Prostate gland (tissue), 2 donors: ENCODE data around the gene VWF. TPM values are rescaled to one million over a fixed set of nuclear protein-coding genes. Genes with fewer than 3 reads are reported as not detected.
A peak's percentile ranks its signal among the peaks of the same experiment; 100 is the strongest.

Source experiments
- DNase-seq: peaks from one replicate; pipeline ENCODE4 v3.0.0-alpha.2; 2019; ENCODE audit warnings: low spot score
- H3K27ac ChIP-seq, 2 donors: fragments of 200-600 bp; sonication (generic); 2 replicates each; pipeline ENCODE4 v1.5.1; 2017 to 2019
- H3K27me3 ChIP-seq: fragments of 200-600 bp; sonication (generic); replicated peaks from 2 replicates; pipeline ENCODE4 v1.5.1; 2019; ENCODE audit not compliant: insufficient read depth
- H3K36me3 ChIP-seq, 2 donors: fragments of 200-600 bp; sonication (generic); 1 replicate in 1 of 2; 2 replicates in 1 of 2; pipeline versions ENCODE4 v1.5.1 to v1.8.1; 2017 to 2019
- H3K4me1 ChIP-seq: fragments of 200-600 bp; sonication (generic); replicated peaks from 2 replicates; pipeline ENCODE4 v1.5.1; 2019
- H3K4me3 ChIP-seq, 2 donors: fragments of 200-600 bp; sonication (generic); 2 replicates each; pipeline ENCODE4 v1.5.1; 2017 to 2019
- H3K9me3 ChIP-seq: fragments of 200-600 bp; sonication (generic); 2 replicates; pipeline ENCODE4 v1.5.1; 2017
- CTCF ChIP-seq, 4 experiments: fragments of 200-600 bp in 2 of 4; fragments of 450-650 bp in 2 of 4; sonication (generic) in 2 of 4; IDR thresholded peaks; 1 replicate in 3 of 4; 2 replicates in 1 of 4; pipeline ENCODE4 v1.5.1; 2016 to 2019; ENCODE audit warnings: antibody characterized with exemption in 4 of 4, mild to moderate bottlenecking in 2 of 4, moderate library complexity in 2 of 4
- POLR2A ChIP-seq: fragments of 450-650 bp; IDR thresholded peaks from one replicate; pipeline ENCODE4 v1.6.1; 2016; ENCODE audit warnings: antibody characterized with exemption, mild to moderate bottlenecking
- POLR2AphosphoS5 ChIP-seq: sonication (generic); formaldehyde crosslinking; IDR thresholded peaks from one replicate; pipeline ENCODE4 v1.6.1; 2017; ENCODE audit warnings: antibody characterized with exemption
- WGBS: methylation state at CpG from one replicate; pipeline ENCODE4 v1.1.5; 2018; 5-methylcytosine and 5-hydroxymethylcytosine counted together
- intact Hi-C: fragments of 100-400 bp; cut with DNase I; formaldehyde crosslinking; loops from one replicate; pipeline ENCODE4 v1.14.2; 2022
- total RNA-seq, 2 donors: library from RNA; depleted of rRNA; stranded (reverse); fragments of >200 nt; gene quantifications; one replicate each; pipeline ENCODE4 v1.1.0, GENCODE V29; 2016

The VWF gene
- total RNA-seq, 2 donors from 2014 or later: 55.0 to 193 TPM

- no peak overlapping the region for H3K4me3 ChIP-seq
- whole genome bisulfite sequencing: 80% methylated on average over 4 of the region's 4 CpGs
- no peaks in the 10 kb centered on the region for H3K27me3 ChIP-seq
- H3K27ac ChIP-seq: no peak overlapping the region
- no peaks in the 10 kb centered on the region for H3K4me1 ChIP-seq
- intact Hi-C loops: no loop called here
- DNase-seq: no peak
- no peaks in the 10 kb centered on the region for H3K9me3 ChIP-seq
- TF ChIP-seq POLR2AphosphoS5: no peak
- TF ChIP-seq CTCF (IDR thresholded peaks at IDR 0.05): no peak
- TF ChIP-seq POLR2A: no peak
- H3K36me3 ChIP-seq: no peaks in the 10 kb centered on the region
Observed at GRCh38 chr12:6076346-6076745, 48.1 kb downstream of the VWF start.

- Histone ChIP-seq H3K27me3 (no peaks in the 10 kb centered on the region), H3K4me1 (no peaks in the 10 kb centered on the region), H3K27ac (no peak overlapping the region), H3K9me3 (no peaks in the 10 kb centered on the region), H3K36me3 (no peaks in the 10 kb centered on the region), H3K4me3 (peak overlapping the region in 1 of 2 donors; percentile 1)
- WGBS: 57% methylated on average over 22 of the region's 31 CpGs
- DNase-seq: no peak
- TF ChIP-seq CTCF (IDR thresholded peaks at IDR 0.05) (no peak), POLR2A (no peak), POLR2AphosphoS5 (no peak)
- intact Hi-C loops: no loop called here
Observed at GRCh38 chr12:6074979-6075585, 49.4 kb downstream of the VWF start.

- DNase-seq: no peak
- H3K4me3 ChIP-seq: no peak overlapping the region
- H3K9me3 ChIP-seq: no peaks in the 10 kb centered on the region
- 55% methylated on average over 4 of the region's 4 CpGs for WGBS
- no peaks in the 10 kb centered on the region for H3K36me3 ChIP-seq
- H3K27me3 ChIP-seq: no peaks in the 10 kb centered on the region
- no peak overlapping the region for H3K27ac ChIP-seq
- intact Hi-C loops: no loop called here
- no peak for TF ChIP-seq POLR2A
- TF ChIP-seq CTCF (IDR thresholded peaks at IDR 0.05): no peak
- TF ChIP-seq POLR2AphosphoS5: no peak
- H3K4me1 ChIP-seq: no peaks in the 10 kb centered on the region
Observed at GRCh38 chr12:6074427-6074826, 50.0 kb downstream of the VWF start.

GRCh38 chr12:6073426-6073825, 51.0 kb downstream of the VWF start:
- no peaks in the 10 kb centered on the region for H3K4me1 ChIP-seq
- intact Hi-C loops: no loop called here
- TF ChIP-seq POLR2AphosphoS5: no peak
- no peak for TF ChIP-seq POLR2A
- no peak for TF ChIP-seq CTCF (IDR thresholded peaks at IDR 0.05)
- H3K4me3 ChIP-seq: no peak overlapping the region
- no peak for DNase-seq
- H3K9me3 ChIP-seq: no peaks in the 10 kb centered on the region
- no peaks in the 10 kb centered on the region for H3K36me3 ChIP-seq
- no peaks in the 10 kb centered on the region for H3K27me3 ChIP-seq
- WGBS: 46% methylated on average over 7 of the region's 7 CpGs
- peak overlapping the region in 1 of 2 donors; percentile 45 for H3K27ac ChIP-seq

GRCh38 chr12:6072302-6072752, 52.1 kb downstream of the VWF start:
- Histone ChIP-seq H3K36me3 (no peaks in the 10 kb centered on the region), H3K27me3 (no peaks in the 10 kb centered on the region), H3K9me3 (no peaks in the 10 kb centered on the region), H3K4me1 (no peaks in the 10 kb centered on the region), H3K4me3 (no peak overlapping the region), H3K27ac (peak overlapping the region; percentile 33 to 45)
- 69% methylated on average over 10 of the region's 10 CpGs for WGBS
- DNase-seq: peak; percentile 58
- no peak for TF ChIP-seq POLR2A
- peak in 1 of 4 experiments; percentile 31 for TF ChIP-seq CTCF (IDR thresholded peaks at IDR 0.05)
- TF ChIP-seq POLR2AphosphoS5: peak; percentile 81
- intact Hi-C loops: no loop called here
